ENCODE results near the gene RPTOR.

RPTOR gene

DNA sequence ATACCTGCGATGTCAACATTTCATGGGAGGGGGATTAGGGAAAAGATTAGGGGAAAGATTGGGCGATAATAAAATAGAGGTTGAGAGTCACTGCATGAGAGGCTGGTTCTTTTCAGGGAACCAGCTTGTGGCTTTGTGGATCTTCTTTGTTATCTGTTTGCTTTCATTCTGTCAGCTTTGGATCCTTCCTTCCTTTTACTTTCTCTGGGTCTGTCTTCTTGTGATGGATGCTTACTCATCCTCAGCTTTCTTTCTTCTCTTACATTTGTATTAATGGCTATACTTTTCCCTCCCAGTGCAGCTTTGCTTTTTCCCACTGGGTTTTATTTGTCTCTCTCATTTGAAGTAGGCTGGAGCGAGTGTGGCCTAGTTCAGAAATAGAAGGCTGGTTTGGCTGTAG lies 47.1 kb downstream of the RPTOR start:
- no peak for DNase-seq

GRCh38 chr17:80592243-80592642 lies 47.6 kb downstream of the RPTOR start:
- DNase-seq = no peak

DNA sequence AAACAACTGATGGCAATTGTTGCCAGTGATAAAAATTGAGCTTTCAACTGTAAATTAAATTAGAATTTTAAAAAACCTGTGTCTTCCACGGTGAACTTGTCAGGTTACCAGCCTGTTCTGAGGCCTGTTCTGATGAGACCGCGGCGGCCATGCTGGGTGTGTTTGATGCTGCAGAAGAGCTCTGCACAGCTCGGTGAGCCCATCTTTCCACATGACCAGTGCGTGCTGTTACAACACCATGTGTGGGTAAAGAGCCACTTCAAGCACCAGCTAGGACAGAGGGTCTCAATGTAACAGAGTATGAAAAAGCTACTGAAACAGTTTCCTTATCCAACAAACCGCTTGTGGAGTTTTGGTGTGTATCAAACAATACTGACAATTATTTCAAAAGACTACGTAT lies 48.5 kb downstream of the RPTOR start:
- DNase-seq = no peak

DNA sequence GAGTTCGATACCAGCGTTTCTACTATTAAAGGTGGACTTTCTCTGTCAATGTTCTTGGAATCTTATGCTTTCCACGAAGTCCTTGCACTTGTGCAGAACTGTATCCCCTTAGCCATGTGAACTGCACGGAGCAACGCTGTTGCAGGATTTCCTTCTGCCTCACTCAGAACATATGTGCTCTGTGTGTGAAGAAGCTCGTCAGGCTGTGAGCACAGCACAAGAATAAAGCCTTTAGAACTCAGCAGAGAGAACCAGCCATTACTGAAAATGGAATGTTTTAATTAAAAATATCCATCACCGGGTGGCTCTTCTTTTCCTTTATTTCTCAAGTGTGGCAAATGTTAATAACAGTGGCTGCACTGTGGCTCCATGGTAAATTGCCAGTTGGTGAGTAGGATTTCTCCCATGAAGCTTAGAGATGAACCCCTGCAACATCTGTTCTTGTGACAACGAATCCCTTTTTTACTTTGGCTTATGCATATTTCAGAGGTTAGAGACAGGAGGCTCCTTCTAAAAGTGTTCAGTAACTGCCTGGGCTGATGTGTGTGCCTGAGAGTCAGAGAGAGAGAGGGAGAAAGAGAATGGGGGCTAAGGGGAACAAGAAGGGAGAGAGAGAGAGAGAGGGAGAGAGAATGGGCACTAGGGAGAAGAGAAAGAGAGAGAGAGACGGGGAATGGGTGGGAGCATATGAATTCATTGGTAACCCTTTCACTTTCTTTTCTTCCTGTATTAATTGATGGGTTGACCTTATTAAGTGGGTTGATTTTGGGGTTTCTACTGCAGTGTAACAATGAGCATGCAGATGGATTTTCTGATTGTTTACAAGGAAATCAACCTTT lies 50.0 kb downstream of the RPTOR start:
- DNase-seq = no peak

GRCh38 chr17:80596760-80597608 lies 52.3 kb downstream of the RPTOR start:
- no peak for DNase-seq

GRCh38 chr17:80598813-80599545 lies 54.3 kb downstream of the RPTOR start:
- no peak for DNase-seq

- no peak for DNase-seq
Observed at GRCh38 chr17:80599546-80600305, 55.1 kb downstream of the RPTOR start.

- DNase-seq = no peak
Observed at GRCh38 chr17:80601146-80601545, 56.5 kb downstream of the RPTOR start.

- no peak for DNase-seq
Observed at GRCh38 chr17:80603396-80603795, 58.8 kb downstream of the RPTOR start.

GRCh38 chr17:80604009-80604669 lies 59.5 kb downstream of the RPTOR start:
- DNase-seq = no peak

- no peak for DNase-seq
Observed at GRCh38 chr17:80604670-80605010, 60.0 kb downstream of the RPTOR start.

DNA sequence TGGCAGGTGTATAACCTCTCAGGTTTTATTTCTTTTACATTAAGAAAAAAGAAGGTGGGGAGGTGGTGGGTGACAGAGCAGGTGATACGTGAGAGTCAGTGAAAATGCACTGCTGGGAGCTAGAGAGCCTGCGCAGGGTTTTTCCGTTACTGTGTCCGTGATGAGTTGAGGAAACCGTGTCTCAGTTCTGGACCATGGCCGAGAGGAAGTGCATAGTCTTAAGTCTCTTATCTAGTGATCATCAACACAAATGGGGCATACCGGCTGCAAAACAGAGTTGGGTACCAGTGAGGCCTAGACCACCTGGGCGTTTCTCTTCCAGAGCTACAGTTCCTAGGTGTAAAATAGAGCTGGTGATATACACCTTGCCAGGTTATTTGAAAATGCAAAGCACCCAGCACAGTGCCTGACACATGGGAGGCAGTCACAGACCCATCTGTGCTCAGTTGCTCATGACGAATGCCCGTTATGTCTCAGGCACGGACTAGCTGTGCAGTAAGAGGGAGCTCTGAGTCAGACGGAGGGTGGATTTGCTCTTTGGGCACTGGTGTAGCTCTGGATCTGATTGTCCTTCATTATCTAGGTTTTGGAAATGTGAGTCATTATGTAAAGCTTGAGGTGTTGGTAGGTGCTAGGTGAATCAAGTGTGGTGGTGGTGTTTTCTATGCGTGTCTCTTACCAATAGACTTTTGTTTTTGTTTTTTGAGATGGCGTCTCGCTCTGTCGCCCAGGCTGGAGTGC lies 60.9 kb downstream of the RPTOR start:
- no peak for DNase-seq

DNA sequence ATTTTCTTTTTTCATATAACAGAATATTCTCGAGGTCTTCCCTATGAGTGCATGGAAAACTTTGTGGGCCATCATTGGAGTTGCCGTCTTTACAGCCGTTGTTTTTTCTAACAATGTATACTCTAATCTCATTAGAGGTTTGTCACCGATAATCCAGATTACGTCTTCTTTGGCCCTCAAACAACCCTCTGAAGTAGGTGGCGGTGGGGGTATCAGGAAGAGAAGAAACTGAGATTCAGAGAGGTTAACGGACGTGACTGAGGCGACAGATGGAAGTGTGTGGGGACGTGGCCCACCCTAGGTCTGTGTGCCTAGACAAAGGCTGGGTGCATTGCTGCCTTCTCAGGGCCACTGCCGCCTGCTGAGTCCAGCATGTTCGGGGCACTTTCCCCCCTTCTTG lies 63.7 kb downstream of the RPTOR start:
- no peak for DNase-seq

DNA sequence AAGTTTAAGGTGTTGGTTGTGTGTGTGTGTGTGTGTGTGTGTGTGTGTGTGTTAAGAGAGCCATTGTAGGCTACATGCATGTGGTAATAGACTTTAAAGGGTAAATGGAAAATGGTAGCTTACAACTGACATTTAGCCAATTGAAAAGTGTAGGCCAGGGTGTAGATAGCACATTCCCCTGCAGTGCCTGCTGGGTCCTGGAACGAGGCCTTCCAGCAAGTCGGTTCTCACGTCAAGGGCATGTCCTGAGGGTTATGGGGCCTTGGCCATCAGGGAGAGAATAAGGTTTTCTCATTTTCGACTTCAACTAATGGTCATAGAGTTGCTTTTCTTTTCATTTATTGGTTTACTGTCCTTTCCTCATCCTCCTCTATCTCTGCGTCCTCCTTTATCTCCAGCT lies 65.1 kb downstream of the RPTOR start:
- DNase-seq = no peak

- DNase-seq = no peak
Observed at GRCh38 chr17:80611816-80612215, 67.2 kb downstream of the RPTOR start.

GRCh38 chr17:80612997-80613731 lies 68.5 kb downstream of the RPTOR start:
- peak; percentile 21 for DNase-seq

GRCh38 chr17:80613732-80614071 lies 69.1 kb downstream of the RPTOR start:
- DNase-seq = peak; percentile 87

DNA sequence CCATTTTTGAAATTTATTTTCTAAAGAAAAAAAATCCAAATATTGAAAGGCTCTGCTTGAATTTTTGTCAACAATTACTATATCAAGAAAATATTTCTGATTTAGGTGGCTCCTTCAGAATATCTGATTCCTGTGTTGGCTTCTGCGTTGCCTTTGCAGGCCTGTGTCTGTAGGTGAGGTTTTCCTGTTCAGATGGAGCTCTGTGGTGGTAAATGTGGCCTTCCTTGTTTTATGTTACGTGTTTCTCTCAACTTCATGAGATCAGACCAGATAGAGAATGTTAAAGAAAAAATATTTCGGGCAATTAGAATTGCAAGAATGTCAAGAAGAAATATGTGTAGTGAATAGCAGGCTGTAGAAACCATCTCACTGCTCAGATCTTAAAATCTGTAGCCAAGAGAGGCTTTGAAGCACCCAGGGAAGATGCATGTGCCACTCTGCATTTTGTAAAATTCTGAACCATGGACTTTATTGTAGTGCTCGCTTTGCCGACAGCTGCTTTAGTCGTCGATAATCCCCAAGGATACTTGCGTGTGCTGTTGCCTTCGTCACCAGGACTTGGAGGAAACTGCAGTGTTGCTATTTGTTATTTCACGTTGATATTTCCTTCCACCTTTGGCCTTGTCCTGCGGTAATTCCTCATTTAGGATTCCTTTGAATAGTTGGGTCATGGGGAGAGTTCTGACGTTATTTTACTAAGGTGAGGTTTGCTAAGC lies 69.9 kb downstream of the RPTOR start:
- DNase-seq = no peak

DNA sequence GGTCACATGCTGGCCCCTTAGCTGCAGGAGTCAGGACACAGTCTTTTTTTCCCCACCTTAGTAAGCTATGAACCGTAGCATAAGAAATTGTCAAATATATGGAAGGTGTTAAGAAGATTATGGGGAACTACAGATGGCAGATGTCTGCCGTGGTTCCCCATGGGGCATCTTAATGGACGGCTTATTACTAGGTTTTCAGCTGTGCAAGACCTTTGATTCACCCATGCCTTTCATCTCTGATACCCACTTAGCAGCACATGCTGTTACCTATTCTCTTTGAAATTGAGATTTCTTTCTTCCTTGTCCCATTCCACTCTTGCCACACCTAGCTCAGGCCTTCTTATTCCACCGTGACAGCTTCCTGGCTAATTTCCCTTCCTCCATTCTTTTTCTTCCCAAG lies 70.7 kb downstream of the RPTOR start:
- DNase-seq = no peak

DNA sequence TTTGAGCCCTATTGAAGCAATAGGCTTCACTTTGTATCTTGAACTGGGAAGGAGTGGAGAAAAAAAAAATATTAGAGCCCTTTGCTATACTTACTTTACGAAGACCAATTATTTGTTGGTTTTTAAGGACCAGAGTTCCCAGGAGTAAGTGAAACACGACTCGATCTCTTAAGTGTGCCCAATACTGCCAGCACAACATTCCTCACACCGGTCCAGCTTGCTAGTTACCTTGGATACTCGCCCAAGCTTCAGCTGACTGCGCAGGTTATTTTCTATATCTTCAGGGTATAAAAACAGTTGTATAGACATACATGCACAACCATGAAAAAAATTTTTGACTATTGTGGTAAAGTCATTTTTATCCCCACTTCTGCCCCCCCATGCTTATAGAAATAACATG lies 72.1 kb downstream of the RPTOR start:
- DNase-seq = no peak
